SU-DHL-6 (cell line): ENCODE results near the gene CSNK1G3.

Experiments used
- CTCF ChIP-seq: fragments of 200-600 bp; sonication (generic); IDR thresholded peaks from one replicate; pipeline ENCODE4 v1.5.1; 2017; ENCODE audit warnings: antibody characterized with exemption, mild to moderate bottlenecking, low read length, moderate library complexity; ENCODE audit not compliant: insufficient read depth, poor library complexity, severe bottlenecking
- EZH2phosphoT487 ChIP-seq: fragments of 200-600 bp; sonication (generic), shearing (Covaris generic); conservative IDR thresholded peaks from 2 replicates; pipeline ENCODE4 v1.6.1; 2018; ENCODE audit warnings: mild to moderate bottlenecking, antibody characterized with exemption, low read length, moderate library complexity, mixed read lengths

- TF ChIP-seq CTCF (no peak), EZH2phosphoT487 (no peak)
Measured at GRCh38 chr5:123585871-123586270, 73.9 kb downstream of the CSNK1G3 start.
